Adrenal gland (tissue), 12 donors: Measurements from ENCODE around the gene TRIB2. TPM values are rescaled to one million over a fixed set of nuclear protein-coding genes. Genes with fewer than 3 reads are reported as not detected.
A peak's percentile ranks its signal among the peaks of the same experiment; 100 is the strongest.

Experiments used
- DNase-seq, 7 donors: peaks; one replicate each; pipeline ENCODE4 v3.0.0-alpha.2; 2019 to 2020
- H3K27ac ChIP-seq, 5 donors: fragments of 200-600 bp; sonication (generic) in 4 of 5; 1 replicate in 3 of 5; 2 replicates in 2 of 5; pipeline versions ENCODE4 v1.5.1 to v1.8.0; 2016 to 2020; ENCODE audit warnings: mild to moderate bottlenecking in 1 of 5
- H3K27me3 ChIP-seq: fragments of 200-600 bp; 2 replicates; pipeline ENCODE4 v1.8.0; 2021
- H3K36me3 ChIP-seq, 2 donors: fragments of 200-600 bp; replicated peaks in 1 of 2; 1 replicate in 1 of 2; 2 replicates in 1 of 2; pipeline versions ENCODE4 v1.5.1 to v1.8.0; 2018 to 2022
- H3K4me1 ChIP-seq, 2 donors: fragments of 200-600 bp; replicated peaks in 1 of 2; 1 replicate in 1 of 2; 2 replicates in 1 of 2; pipeline versions ENCODE4 v1.5.1 to v1.8.0; 2018 to 2021
- H3K4me3 ChIP-seq, 4 donors: fragments of 200-600 bp; sonication (generic) in 3 of 4; one replicate each; pipeline ENCODE4 v1.5.1; 2016 to 2018
- H3K9me3 ChIP-seq, 3 donors: fragments of 200-600 bp; sonication (generic) in 1 of 3; replicated peaks in 1 of 3; 1 replicate in 2 of 3; 2 replicates in 1 of 3; pipeline versions ENCODE4 v1.5.1 to v1.8.0; 2016 to 2021
- CTCF ChIP-seq, 6 experiments: fragments of 450-650 bp in 4 of 6; fragments of 200-600 bp in 2 of 6; sonication (generic) in 1 of 6; IDR thresholded peaks; 1 replicate in 5 of 6; 2 replicates in 1 of 6; pipeline versions ENCODE4 v1.5.1 to v1.8.0; 2016 to 2021; ENCODE audit warnings: antibody characterized with exemption in 6 of 6, mild to moderate bottlenecking in 2 of 6, moderate library complexity in 1 of 6
- POLR2A ChIP-seq, 2 donors: fragments of 450-650 bp; IDR thresholded peaks; one replicate each; pipeline ENCODE4 v1.6.1; 2017; ENCODE audit warnings: antibody characterized with exemption in 2 of 2, mild to moderate bottlenecking in 2 of 2, moderate library complexity in 1 of 2
- WGBS, 4 donors: extraction: QIAGEN DNeasy Blood & Tissue Kit in 2 of 4; methylation state at CpG; one replicate each; pipeline versions ENCODE4 v1.1.5 to v1.1.7; 2013 to 2017; 5-methylcytosine and 5-hydroxymethylcytosine counted together
- intact Hi-C, 2 donors: fragments of 100-400 bp; cut with DNase I; formaldehyde crosslinking; loops; one replicate each; pipeline versions ENCODE4 v1.14.1 to v1.15.0; 2022 to 2023
- polyA plus RNA-seq, 3 donors: library from polyadenylated mRNA; stranded (reverse); fragments of 200-250 nt in 2 of 3; fragments of 350-450 nt in 1 of 3; fragmentation: Illumina TruSeq in 1 of 3; extraction: RNeasy Lipid Tissue Mini Kit (QIAGEN cat#74804) in 1 of 3; gene quantifications; one replicate each; pipeline ENCODE4 v1.2.3, GENCODE V29; 2013 to 2014
- total RNA-seq, 9 donors: library from RNA; depleted of rRNA in 4 of 9; stranded (reverse); fragments of >200 nt in 4 of 9; fragments of 120-200 nt in 1 of 9; fragmentation: NEBNext Ultra II Directional in 1 of 9; extraction: Animal tissue kit (Norgen Biotek cat#: 25700) in 1 of 9; gene quantifications; one replicate each; pipeline versions ENCODE4 v1.1.0 to v1.2.4, GENCODE V29; 2013 to 2023
- donor health status: healthy with polysubstance abuse.
- donor health status: Bipolar disorder and iron deficiency.
- donor health status: DM: yes; HTN: yes; CAD: no.
- donor health status: DM: no; HTN: no; CAD: no.
- donor health status: DM: no; HTN: no; CAD: no.
- donor health status: DM: yes; HTN: yes; CAD: no.

The TRIB2 gene
- total and polyA plus RNA-seq, 12 donors = 35.5 to 263 (median 112) TPM

- 29 to 35% (median 30%) methylated on average over 14 of the region's 14 CpGs for WGBS, 4 donors
- TF ChIP-seq CTCF (IDR thresholded peaks at IDR 0.05) (no peak), POLR2A (IDR thresholded peaks at IDR 0.05) (peak in 1 of 2 donors; percentile 16)
- H3K36me3 ChIP-seq = no peaks in the 10 kb centered on the region
- peaks cover 24 to 27% of the 10 kb centered on the region in 2 donors for H3K4me1 ChIP-seq
- intact Hi-C loops = loop anchor here (10.0 kb wide), 2 partner anchors 241 to 851 kb away; no protein-coding TSS in a partner anchor
- H3K4me3 ChIP-seq = peak overlapping the region in 2 of 4 donors; percentile 32 to 89
- H3K9me3 ChIP-seq = no peaks in the 10 kb centered on the region
- no peaks in the 10 kb centered on the region for H3K27me3 ChIP-seq
- DNase-seq = peak in 1 of 7 donors; percentile 36
- H3K27ac ChIP-seq = peak overlapping the region; percentile 91 to 98 (median 94)
These were observed 1.3 kb upstream of the TRIB2 start for GRCh38 chr2:12715258-12716031.

- Histone ChIP-seq H3K27me3 (no peaks in the 10 kb centered on the region), H3K9me3 (no peaks in the 10 kb centered on the region), H3K4me3 (peak overlapping the region in 3 of 4 donors; percentile 5 to 89 (median 32)), H3K4me1 (peaks cover 29 to 32% of the 10 kb centered on the region in 2 donors), H3K36me3 (no peaks in the 10 kb centered on the region), H3K27ac (peak overlapping the region; percentile 91 to 98 (median 94))
- peak; percentile 38 to 78 (median 66) for TF ChIP-seq CTCF (IDR thresholded peaks at IDR 0.05)
- no peak for TF ChIP-seq POLR2A (IDR thresholded peaks at IDR 0.05)
- intact Hi-C loops = loop anchor here (10.0 kb wide), 2 partner anchors 241 to 851 kb away; no protein-coding TSS in a partner anchor
- 0 to 15% (median 2%) methylated on average over 3 of the region's 3 CpGs for WGBS, 4 donors
- peak; percentile 80 to 93 (median 86) for DNase-seq
These were observed 779 bp upstream of the TRIB2 start for GRCh38 chr2:12716032-12716281.

- H3K9me3 ChIP-seq = no peaks in the 10 kb centered on the region
- no peaks in the 10 kb centered on the region for H3K36me3 ChIP-seq
- H3K4me1 ChIP-seq = peaks cover 32 to 44% of the 10 kb centered on the region in 2 donors
- H3K4me3 ChIP-seq = peak overlapping the region; percentile 9 to 89 (median 48)
- intact Hi-C loops = loop anchor here (10.0 kb wide), 2 partner anchors 243 to 853 kb away; no protein-coding TSS in a partner anchor
- WGBS, 4 donors = 0 to 1% (median 0%) methylated on average over 42 to 74 of the region's 74 CpGs
- no peaks in the 10 kb centered on the region for H3K27me3 ChIP-seq
- peak overlapping the region; percentile 68 to 98 (median 91) for H3K27ac ChIP-seq
- peak; percentile 71 to 83 (median 78) for DNase-seq
- TF ChIP-seq CTCF (IDR thresholded peaks at IDR 0.05) (peak in 5 of 6 experiments; percentile 12 to 49 (median 19)), POLR2A (IDR thresholded peaks at IDR 0.05) (peak; percentile 32 to 53)
These were observed 667 bp downstream of the TRIB2 start for GRCh38 chr2:12717191-12718014.
